GM12864 (cell line): ENCODE data around the gene GM2A.

Experiments
- DNase-seq: peaks from one replicate; pipeline ENCODE4 v3.0.0-alpha.2; 2011; ENCODE audit warnings: low read depth
- H3K4me3 ChIP-seq: 2 replicates; pipeline ENCODE4 v1.5.1; 2011; ENCODE audit warnings: mild to moderate bottlenecking, low read depth, low read length, control low read depth
- TF ChIP-seq, protein P1 (sequence below): IDR thresholded peaks from 2 replicates; pipeline ENCODE4 v1.5.1; 2011; ENCODE audit warnings: low read depth, mild to moderate bottlenecking, moderate library complexity, low read length, control low read depth, inconsistent platforms; ENCODE audit errors: missing control alignments

Gene GM2A

DNA sequence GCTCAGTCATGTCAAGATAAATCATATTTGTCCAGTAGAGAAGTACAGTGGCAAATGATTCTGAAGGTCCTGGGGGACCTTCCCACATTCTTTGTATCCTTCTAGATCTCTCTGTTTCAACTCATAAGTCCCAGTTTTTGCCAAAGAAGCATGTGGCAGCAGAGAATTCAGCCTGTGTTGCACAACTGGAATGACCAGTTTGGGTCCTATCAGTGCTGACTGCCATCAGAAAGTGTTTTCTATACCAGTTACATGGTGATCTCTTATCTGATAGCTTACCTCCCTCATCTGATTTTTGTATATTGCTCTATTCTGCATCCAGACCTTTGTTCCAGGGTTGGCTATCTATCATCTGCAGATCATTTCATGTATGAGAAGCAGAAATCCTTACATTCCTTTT lies 21.7 kb downstream of the GM2A start:
- TF ChIP-seq, protein P1, sequence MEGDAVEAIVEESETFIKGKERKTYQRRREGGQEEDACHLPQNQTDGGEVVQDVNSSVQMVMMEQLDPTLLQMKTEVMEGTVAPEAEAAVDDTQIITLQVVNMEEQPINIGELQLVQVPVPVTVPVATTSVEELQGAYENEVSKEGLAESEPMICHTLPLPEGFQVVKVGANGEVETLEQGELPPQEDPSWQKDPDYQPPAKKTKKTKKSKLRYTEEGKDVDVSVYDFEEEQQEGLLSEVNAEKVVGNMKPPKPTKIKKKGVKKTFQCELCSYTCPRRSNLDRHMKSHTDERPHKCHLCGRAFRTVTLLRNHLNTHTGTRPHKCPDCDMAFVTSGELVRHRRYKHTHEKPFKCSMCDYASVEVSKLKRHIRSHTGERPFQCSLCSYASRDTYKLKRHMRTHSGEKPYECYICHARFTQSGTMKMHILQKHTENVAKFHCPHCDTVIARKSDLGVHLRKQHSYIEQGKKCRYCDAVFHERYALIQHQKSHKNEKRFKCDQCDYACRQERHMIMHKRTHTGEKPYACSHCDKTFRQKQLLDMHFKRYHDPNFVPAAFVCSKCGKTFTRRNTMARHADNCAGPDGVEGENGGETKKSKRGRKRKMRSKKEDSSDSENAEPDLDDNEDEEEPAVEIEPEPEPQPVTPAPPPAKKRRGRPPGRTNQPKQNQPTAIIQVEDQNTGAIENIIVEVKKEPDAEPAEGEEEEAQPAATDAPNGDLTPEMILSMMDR, result no peak
- H3K4me3 ChIP-seq, result no peak overlapping the region
- no peak for DNase-seq

DNA sequence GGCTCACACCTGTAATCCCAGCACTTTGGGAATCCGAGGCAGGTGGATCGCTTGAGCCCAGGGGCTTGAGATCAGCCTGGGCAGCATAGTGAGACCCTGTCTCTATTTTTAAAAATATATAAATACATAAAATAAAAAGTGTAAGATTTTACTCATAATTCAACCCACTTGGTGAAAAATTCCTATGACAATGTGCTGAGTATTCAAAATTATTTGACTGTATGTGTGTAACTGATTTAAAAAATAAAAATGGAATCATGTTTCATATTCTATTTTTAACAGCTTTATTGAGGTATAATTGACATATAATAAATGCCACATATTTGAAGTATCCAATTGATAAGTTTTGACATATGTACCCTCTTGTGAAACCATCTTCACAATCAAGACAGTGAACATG lies 22.8 kb downstream of the GM2A start:
- no peak for DNase-seq
- TF ChIP-seq, protein P1, result no peak
- no peak overlapping the region for H3K4me3 ChIP-seq

DNA sequence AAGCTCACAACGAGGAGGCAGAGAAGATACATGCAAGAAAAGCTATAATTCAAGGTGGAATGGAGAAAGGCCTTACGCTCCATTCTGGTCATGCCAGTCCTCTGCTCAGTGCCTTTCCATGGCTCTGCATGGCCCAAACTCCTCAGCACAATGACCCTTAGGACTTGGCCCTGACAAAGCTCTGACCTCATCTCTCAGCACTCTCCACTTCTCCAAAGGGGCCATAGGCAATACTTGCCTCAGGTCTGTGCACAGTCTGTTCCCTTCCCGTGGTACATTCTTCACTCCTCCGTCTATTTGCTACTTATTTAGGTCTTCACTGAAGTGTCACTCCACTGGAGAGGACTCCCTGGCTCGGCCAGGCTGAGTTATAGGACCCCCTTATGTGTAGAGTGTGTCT lies 25.9 kb downstream of the GM2A start:
- no peak overlapping the region for H3K4me3 ChIP-seq
- no peak for DNase-seq
- TF ChIP-seq, protein P1, result no peak

DNA sequence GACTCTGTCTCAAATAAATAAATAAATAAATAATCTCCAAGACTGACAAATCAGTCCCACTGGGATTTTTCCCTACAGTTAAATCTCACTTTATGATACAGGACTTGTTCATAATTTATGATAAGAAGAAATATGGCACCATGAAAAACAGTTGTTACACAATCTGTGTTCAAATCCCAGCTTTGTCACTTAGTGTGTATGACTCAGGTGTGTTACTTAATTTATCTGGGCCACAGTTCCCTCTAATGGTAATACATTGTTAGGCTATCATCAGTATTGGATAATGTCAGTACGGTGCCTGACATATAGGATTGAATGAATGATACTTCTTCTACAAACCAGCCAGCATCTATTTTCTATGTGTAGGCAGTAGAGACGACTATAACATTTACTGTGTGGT lies 27.5 kb downstream of the GM2A start:
- no peak overlapping the region for H3K4me3 ChIP-seq
- DNase-seq, result no peak
- TF ChIP-seq, protein P1, result no peak

DNA sequence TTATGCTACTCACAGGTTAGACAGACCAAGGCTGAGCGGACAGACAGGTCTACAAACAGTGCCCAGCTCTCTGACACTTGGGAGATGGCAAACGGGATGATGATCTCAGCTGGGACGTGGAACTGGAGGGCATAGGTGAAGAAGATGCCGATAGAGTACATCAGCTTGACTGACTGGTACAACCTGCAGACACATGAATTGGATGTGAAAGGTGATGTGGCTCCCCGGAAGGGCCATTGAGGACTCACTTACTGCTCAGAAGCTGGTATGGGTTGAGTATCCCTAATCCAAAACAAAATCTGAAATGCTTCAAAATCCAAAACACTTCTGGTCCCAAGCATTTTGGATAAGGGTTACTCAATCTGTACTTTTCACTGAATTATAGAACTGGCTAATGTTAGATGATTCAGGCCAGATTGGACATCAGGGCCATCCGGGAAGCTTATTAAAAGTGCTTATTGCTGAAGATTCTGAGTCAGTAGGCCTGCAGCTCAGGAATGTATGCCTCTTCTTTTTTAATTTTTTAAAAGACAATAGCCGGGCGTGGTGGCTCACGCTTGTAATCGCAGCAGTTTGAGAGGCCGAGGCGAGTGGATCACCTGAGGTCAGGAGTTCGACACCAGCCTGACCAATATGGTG lies 28.1 kb downstream of the GM2A start:
- TF ChIP-seq, protein P1, result no peak
- no peak for DNase-seq
- H3K4me3 ChIP-seq, result no peak overlapping the region

DNA sequence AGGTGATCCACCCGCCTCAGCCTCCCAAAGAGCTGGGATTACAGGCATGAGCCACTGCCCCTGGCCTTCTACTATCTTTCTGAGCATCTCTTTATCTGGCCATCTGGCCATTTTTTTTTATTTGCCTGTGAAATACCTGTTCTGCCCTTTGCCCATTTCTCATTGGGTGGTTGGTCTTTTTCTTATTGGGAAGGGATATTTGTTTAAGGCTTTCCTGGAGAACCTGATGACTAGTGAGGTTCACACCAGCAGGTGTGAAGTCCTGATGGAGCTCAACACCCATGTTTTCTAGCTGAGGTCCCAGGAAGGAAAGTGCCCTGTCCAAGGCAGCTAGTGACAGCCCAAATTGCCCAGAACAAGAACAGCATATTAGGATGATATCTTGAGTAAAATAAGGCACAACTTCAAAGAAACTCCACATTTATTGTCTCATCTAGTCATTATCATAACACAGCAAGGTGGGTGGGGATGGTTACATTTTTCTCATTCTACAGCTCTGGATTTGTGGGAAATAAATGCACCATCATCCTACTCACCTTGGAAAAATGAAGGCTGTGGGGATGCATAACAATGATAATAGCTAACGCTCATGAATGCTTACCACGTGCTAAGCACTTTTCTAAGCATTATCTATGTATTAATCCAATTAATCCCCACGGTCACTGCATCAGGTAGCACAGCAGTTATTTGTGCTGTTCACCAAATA lies 30.3 kb downstream of the GM2A start:
- no peak overlapping the region for H3K4me3 ChIP-seq
- TF ChIP-seq, protein P1, result no peak
- DNase-seq, result no peak
